Stimulated activated naive CD4-positive, alpha-beta T cell (primary cell): ENCODE measurements around the gene GCC2.
"Not testable (repeated sequence)": the region's sequence is repeated elsewhere in the genome, so short reads cannot be mapped to it uniquely, and the experiment has no call there.

ENCODE experiments used
- DNase-seq, 6 experiments: peaks; one replicate each; lab custom pipeline; 2025; lab: John Stamatoyannopoulos, UW

GCC2 gene

DNA sequence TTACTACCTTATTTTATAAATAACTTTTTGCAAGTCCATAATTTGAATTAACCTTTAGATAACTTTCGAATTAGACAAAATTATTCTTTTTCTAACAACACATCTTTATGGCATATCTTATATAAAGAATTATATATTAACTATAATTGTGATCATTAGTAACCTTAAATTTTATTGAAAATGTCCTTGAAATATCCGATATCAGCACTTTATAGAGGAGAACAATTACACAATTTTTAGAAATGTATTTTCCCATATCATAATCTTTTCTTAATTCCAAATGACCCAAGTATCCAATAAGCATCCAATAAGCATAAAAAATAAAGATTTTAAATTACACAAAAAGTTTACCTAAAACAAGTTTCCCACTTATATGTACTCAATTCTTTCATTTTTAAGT lies 7.3 kb upstream of the GCC2 start:
- DNase-seq = no peak

GRCh38 chr2:108444941-108445840 lies 3.8 kb upstream of the GCC2 start:
- no peak for DNase-seq

DNA sequence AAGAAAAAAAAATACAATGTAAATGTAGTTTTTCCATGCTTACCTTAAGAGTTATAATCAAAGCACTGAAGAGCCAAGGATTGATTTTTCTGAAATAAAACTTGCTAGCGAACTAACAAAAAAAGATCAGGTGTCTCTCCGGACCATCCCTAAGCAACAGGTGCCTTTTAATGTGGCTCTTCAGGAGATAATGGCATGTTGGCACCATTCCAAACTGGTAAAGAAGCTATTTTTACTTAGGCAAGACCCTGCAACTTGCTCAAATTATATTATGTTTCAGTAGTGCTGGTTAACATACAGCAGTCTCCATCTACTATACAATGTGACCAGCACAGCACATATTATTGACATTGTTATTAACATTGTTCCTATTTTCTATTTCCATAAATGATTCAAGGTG lies 2.3 kb upstream of the GCC2 start:
- DNase-seq = no peak

GRCh38 chr2:108447947-108448677 lies 894 bp upstream of the GCC2 start:
- peak in 1 of 6 experiments; percentile 24 for DNase-seq

DNA sequence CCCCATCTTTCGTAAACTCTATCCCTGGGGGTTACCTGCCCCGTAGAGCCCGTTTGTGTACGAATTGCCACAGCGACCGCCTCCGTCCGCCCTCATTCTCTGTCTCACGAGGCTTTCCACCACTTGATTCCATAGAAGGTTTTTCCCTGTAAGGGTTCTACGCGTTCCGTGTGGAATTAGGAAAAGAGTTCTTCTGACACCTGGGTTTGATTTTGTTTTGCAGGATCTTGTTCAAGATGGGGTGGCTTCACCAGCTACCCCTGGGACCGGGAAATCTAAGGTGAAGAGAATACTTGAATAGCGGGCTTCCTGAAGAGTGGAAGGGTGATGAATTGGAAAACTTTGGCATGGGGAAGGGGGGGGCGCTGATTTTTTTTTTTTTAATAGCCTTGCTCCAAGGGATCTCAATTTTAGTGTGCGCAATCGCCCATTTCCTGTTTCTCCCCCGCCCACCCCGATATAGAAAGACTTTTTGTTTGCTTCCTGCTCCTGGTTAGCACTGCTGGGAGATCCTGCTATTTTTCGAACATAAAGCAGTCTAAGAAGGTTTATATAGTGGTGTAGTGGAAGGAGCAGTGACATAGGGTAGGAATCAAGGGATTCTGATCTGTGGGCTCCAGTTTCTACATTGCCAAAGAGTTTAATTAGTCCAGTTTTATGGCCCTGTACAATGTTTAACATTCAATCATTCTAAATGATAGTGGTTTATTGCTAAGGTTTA lies 564 bp downstream of the GCC2 start:
- peak; percentile 30 to 61 (median 44) for DNase-seq

DNA sequence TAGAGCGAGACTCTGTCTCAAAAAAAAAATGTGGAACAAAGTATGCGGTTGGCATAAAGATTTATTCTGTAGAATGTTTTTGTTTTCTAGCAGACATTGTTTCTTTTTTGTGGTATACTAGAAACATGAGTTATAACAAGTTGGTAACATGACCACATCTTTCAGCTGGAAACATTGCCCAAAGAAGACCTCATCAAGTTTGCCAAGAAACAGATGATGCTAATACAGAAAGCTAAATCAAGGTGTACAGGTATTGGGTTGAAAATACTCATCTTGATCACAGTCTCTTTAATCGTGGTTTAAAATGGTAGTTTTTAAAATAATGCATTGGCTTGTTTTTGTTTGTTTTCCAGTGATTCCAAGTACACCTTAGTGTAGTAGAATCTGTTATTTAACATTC lies 1.9 kb downstream of the GCC2 start:
- no peak for DNase-seq

DNA sequence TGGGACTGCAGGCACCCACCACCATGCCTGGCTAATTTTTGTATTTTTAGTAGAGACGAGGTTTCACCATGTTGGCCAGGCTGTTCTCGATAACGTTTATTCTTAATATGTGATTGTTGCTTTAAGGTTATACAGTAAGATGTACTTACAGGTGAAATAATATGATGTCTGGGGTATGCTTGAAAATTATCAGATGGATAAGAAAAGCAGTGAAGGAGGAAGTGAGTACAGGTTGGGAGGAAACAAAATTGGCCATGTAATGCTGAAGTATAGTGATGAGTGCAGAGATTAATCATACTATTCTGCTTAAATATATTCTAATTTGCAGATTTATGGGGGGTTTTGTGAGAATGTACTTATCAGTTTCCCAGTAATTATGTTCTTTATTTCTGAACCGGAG lies 3.0 kb downstream of the GCC2 start:
- DNase-seq = no peak

GRCh38 chr2:108453530-108453929 lies 4.5 kb downstream of the GCC2 start:
- not testable (repeated sequence) for DNase-seq

DNA sequence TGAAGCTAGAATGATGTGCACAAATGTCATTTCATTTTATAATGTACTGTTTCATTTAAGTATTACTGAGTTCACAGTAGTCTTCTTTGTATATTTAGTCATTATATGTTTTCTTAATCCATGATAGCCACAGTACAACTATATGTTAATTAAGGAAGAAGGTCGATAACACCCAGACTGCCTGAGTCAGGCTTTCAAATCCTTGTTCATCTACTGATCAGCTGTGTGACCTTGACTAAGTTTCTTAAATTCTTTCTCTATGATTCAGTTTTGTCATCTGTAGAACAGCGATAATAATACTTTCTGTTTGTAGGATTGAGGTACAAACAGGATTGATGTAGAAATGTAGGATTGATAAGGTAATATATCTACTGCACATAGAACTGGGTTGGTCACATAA lies 5.4 kb downstream of the GCC2 start:
- no peak for DNase-seq

GRCh38 chr2:108455571-108455970 lies 6.6 kb downstream of the GCC2 start:
- no peak for DNase-seq

DNA sequence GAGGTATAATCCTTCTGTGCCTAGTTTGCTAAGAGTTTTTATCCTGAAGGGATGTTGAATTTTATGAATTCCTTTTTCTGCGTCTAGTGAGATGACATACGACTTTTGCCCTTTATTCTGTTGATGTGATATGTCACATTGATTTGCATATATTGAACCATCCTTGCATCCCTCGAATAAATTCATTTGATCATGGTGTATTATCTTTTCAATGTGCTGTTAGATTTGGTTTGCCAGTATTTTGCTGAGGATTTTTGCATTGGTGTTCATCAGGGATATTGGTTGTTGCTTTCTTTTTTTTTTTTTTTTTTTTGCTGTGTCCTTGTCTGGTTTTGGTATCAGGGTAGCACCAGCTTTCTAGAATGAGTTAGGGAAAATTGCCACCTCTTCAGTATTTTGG lies 9.1 kb downstream of the GCC2 start:
- no peak for DNase-seq

DNA sequence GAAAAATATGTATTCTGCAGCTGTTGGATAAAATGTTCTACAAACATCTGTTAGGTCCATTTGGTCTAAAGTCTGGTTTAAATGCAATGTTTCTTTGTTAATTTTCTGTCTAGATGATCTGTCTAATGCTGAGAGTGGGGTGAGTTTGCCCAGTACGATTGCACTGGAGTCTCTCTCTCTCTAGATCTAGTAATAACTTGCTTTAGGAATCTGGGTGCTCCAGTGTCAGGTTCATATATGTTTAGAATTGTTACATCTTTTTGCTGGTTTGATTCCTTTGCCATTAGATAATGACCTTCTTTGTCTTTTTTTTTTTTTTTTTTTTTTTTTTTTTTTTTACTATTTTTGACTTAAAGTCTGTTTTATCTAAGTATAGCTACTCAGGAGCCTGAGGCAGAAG lies 10.4 kb downstream of the GCC2 start:
- no peak for DNase-seq

GRCh38 chr2:108460345-108461037 lies 11.5 kb downstream of the GCC2 start:
- DNase-seq = no peak

- DNase-seq = no peak
These were observed 28.1 kb downstream of the GCC2 start for GRCh38 chr2:108477099-108477498.

GRCh38 chr2:108485253-108485652 lies 36.2 kb downstream of the GCC2 start:
- DNase-seq = no peak

GRCh38 chr2:108490506-108491122 lies 41.6 kb downstream of the GCC2 start:
- no peak for DNase-seq

- no peak for DNase-seq
These were observed 42.8 kb downstream of the GCC2 start for GRCh38 chr2:108491848-108492247.

DNA sequence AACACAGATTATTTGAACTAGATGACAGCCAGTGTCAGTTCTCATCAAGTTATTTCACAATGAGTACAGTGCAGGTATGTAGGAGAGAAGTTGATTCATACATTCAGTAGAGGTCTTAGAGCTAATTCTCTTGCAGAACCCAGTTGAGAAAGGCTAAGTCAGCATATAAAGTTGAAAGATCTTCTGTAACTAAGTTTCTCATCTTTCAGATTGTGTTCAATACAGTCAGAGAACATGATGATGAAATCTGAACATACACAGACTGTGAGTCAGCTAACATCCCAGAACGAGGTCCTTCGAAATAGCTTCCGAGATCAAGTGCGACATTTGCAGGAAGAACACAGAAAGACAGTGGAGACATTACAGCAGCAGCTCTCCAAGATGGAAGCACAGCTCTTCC lies 43.4 kb downstream of the GCC2 start:
- no peak for DNase-seq

DNA sequence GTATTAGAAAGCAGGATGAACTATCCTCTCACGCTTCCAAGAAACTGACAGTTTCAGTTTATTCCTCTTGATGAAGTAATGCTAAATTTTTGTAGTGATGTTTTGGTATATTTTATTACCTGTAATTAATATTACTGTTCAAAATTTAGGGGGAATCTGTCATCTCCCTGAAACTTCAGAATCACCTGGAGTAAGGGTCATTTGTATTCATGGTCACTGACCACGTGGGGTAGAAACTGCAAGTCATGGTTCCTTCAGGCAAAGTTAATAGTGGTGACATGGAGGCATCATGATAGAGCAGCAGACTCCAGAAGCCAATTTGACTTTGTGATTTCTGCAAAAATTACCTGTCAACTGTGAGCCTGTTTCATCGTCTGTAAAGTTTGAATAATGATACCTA lies 47.2 kb downstream of the GCC2 start:
- not testable (repeated sequence) for DNase-seq

DNA sequence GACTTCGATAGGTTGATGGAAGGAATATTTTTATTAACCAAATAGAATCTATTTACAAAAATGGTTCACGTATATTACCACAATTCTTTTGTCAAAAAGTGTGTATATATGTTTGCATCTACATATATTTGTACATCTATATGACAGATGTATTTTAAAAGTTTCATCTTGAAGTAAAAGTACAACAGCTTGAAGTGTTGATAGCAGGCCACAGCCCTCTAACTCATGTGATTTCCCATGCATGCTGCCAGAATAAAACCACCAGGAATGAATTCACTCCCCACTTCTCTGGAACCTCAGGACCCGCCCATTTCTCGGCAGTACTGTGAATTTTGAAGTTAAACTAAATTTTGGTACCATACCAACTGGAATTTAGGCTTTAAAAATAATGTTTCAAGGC lies 58.6 kb downstream of the GCC2 start:
- DNase-seq = not testable (repeated sequence)

- not testable (repeated sequence) for DNase-seq
These were observed 63.4 kb downstream of the GCC2 start for GRCh38 chr2:108512431-108512830.

DNA sequence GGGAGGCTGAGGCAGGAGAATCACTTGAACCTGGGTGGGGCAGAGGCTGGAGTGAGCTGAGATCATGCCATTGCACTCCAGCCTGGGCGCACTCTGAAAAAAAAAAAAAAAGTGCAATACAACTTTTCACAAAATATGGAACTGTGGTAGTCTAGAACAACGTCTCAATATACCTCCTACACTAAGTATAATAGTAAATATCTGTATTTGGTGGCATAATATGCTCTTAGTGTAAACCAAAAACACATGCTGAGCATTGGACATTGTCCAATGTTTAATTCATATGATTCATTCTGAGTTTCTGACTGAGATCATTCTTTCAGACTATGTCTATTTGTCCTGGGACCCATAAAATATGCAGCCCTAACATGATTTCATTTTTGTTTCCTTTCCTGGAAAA lies 65.5 kb downstream of the GCC2 start:
- DNase-seq = not testable (repeated sequence)
